Thymus (tissue), 11 donors: ENCODE data around the gene WFS1. TPM values are rescaled to one million over a fixed set of nuclear protein-coding genes. Genes with fewer than 3 reads are reported as not detected.

ENCODE experiments used
- DNase-seq, 9 donors: peaks; one replicate each; pipeline ENCODE4 v3.0.0-alpha.2; 2013; ENCODE audit warnings: low spot score in 9 of 9, low read depth in 6 of 9, missing footprints in 1 of 9
- H3K27ac ChIP-seq, 2 donors: one replicate each; pipeline ENCODE4 v1.5.1; 2013; ENCODE audit warnings: control low read depth in 1 of 2, low read depth in 1 of 2, low read length in 1 of 2, mild to moderate bottlenecking in 1 of 2, moderate library complexity in 1 of 2
- H3K27me3 ChIP-seq, 2 donors: one replicate each; pipeline ENCODE4 v1.5.1; 2013; ENCODE audit warnings: low read length in 1 of 2; ENCODE audit not compliant: control insufficient read depth in 2 of 2, insufficient read depth in 1 of 2
- H3K36me3 ChIP-seq, 2 donors: one replicate each; pipeline ENCODE4 v1.5.1; 2013; ENCODE audit warnings: low read length in 1 of 2, mild to moderate bottlenecking in 1 of 2, moderate library complexity in 1 of 2; ENCODE audit not compliant: control insufficient read depth in 2 of 2, insufficient read depth in 2 of 2
- H3K4me1 ChIP-seq, 2 donors: one replicate each; pipeline ENCODE4 v1.5.1; 2013; ENCODE audit warnings: low read length in 2 of 2; ENCODE audit not compliant: control insufficient read depth in 2 of 2, insufficient read depth in 2 of 2
- H3K4me3 ChIP-seq, 2 donors: one replicate each; pipeline ENCODE4 v1.5.1; 2013; ENCODE audit warnings: low read length in 2 of 2, control low read depth in 1 of 2, mild to moderate bottlenecking in 1 of 2
- H3K9me3 ChIP-seq, 2 donors: one replicate each; pipeline ENCODE4 v1.5.1; 2013; ENCODE audit warnings: low read length in 1 of 2, mild to moderate bottlenecking in 1 of 2; ENCODE audit not compliant: control insufficient read depth in 2 of 2, insufficient read depth in 1 of 2
- WGBS: extraction: QIAGEN DNeasy Blood & Tissue Kit; methylation state at CpG from one replicate; pipeline ENCODE4 v1.1.7; 2013; 5-methylcytosine and 5-hydroxymethylcytosine counted together
- polyA plus RNA-seq: library from polyadenylated mRNA; stranded (reverse); fragments of 200-250 nt; gene quantifications from one replicate; pipeline ENCODE4 v1.2.3, GENCODE V29; 2013
- total RNA-seq: library from RNA; stranded (reverse); fragments of 120-200 nt; gene quantifications from one replicate; pipeline ENCODE4 v1.2.4, GENCODE V29; 2013
- donor health status: healthy.

The WFS1 gene
- total and polyA plus RNA-seq, 2 donors, result 1.5 to 5.1 TPM

DNA sequence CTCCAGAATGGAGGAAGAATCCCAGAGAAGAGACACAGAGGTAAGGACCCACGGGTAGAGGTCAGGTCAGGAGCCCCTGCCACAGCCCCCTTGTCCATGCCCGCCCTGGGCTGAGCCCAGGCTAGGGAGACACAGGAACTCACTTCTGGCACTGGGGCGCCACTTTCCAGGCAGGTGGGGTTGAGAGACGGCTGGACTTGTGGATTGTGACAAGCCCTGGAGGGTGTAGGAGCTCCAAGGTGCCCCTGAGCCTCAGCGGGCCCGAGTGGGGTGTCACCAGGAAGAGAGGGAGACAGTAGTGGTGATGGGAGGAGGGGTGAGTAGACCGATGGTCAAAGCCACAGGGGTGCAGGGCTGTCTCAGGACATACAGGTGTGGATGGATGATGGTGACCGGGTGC, 58.9 kb downstream of the WFS1 start:
- H3K36me3 ChIP-seq, result no peaks in the 10 kb centered on the region
- H3K27ac ChIP-seq, result no peak overlapping the region
- H3K4me3 ChIP-seq, result no peak overlapping the region
- peaks cover 0 to 6% of the 10 kb centered on the region in 2 donors for H3K9me3 ChIP-seq
- 79% methylated on average over 8 of the region's 8 CpGs for WGBS
- no peaks in the 10 kb centered on the region for H3K4me1 ChIP-seq
- peaks cover 4 to 22% of the 10 kb centered on the region in 2 donors for H3K27me3 ChIP-seq
- DNase-seq, result no peak

- WGBS, result 84% methylated on average over 28 of the region's 28 CpGs
- DNase-seq, result no peak
- Histone ChIP-seq H3K9me3 (peaks cover 2 to 15% of the 10 kb centered on the region in 2 donors), H3K27ac (no peak overlapping the region), H3K27me3 (peaks cover 2 to 17% of the 10 kb centered on the region in 2 donors), H3K4me3 (no peak overlapping the region), H3K36me3 (no peaks in the 10 kb centered on the region), H3K4me1 (no peaks in the 10 kb centered on the region)
Measured at GRCh38 chr4:6329478-6330383, 60.1 kb downstream of the WFS1 start.

DNA sequence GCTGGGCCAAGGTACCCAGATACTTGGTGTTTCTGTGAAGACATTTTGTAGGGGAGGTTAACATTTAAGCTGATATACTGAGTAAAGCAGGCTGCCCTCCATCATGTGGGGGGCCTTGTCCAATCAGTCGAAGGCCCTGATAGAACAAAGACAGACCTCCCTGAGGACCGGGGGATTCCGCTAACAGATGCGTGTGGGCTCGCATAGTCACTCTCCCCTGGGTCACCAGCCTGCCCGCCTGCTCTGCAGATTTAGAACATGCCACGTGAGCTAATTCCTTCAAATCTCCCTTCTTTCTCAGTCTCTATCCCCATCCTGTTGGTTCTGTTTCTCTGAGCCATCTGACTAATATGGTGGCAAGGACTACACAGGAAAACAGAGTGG, 60.7 kb downstream of the WFS1 start:
- Histone ChIP-seq H3K27me3 (peaks cover 2 to 10% of the 10 kb centered on the region in 2 donors), H3K4me1 (no peaks in the 10 kb centered on the region), H3K27ac (no peak overlapping the region), H3K9me3 (peaks cover 2 to 15% of the 10 kb centered on the region in 2 donors), H3K36me3 (no peaks in the 10 kb centered on the region), H3K4me3 (no peak overlapping the region)
- WGBS, result 95% methylated on average over 7 of the region's 7 CpGs
- DNase-seq, result no peak

DNA sequence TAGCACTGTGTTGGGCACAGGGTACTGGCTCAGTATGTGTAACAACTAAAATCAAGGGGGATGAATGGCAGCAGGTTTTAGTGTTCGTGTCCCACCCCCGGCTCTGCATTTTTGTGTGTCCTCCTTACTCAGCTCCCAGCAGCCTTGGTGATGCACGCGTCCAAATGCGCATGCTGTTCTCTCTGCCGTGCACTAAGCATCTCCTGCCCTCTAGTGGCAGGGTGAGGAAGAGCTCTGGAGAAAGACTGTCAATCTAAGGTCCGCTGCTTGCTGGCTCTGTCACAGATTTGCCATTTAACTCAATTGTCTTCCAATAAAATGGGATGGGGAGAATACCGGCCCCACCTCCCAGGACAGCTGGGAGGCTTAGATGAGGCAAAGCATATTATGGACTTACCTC, 61.4 kb downstream of the WFS1 start:
- peaks cover 0 to 7% of the 10 kb centered on the region in 2 donors for H3K27me3 ChIP-seq
- 85% methylated on average over 8 of the region's 8 CpGs for WGBS

GRCh38 chr4:6331468-6331867, 61.8 kb downstream of the WFS1 start:
- H3K27me3 ChIP-seq, result peaks cover 0 to 7% of the 10 kb centered on the region in 2 donors
- no peaks in the 10 kb centered on the region for H3K36me3 ChIP-seq
- H3K9me3 ChIP-seq, result peaks cover 2 to 15% of the 10 kb centered on the region in 2 donors
- no peaks in the 10 kb centered on the region for H3K4me1 ChIP-seq
- H3K4me3 ChIP-seq, result no peak overlapping the region
- 92% methylated on average over 6 of the region's 6 CpGs for WGBS
- H3K27ac ChIP-seq, result no peak overlapping the region
- no peak for DNase-seq

More for the DNA sequence above, 61.4 kb downstream of the WFS1 start:
- no peaks in the 10 kb centered on the region for H3K4me1 ChIP-seq
- H3K36me3 ChIP-seq, result no peaks in the 10 kb centered on the region
- H3K9me3 ChIP-seq, result peaks cover 2 to 15% of the 10 kb centered on the region in 2 donors
- peak in 2 of 9 donors; percentile 6 to 9 for DNase-seq
- H3K4me3 ChIP-seq, result no peak overlapping the region
- no peak overlapping the region for H3K27ac ChIP-seq

DNA sequence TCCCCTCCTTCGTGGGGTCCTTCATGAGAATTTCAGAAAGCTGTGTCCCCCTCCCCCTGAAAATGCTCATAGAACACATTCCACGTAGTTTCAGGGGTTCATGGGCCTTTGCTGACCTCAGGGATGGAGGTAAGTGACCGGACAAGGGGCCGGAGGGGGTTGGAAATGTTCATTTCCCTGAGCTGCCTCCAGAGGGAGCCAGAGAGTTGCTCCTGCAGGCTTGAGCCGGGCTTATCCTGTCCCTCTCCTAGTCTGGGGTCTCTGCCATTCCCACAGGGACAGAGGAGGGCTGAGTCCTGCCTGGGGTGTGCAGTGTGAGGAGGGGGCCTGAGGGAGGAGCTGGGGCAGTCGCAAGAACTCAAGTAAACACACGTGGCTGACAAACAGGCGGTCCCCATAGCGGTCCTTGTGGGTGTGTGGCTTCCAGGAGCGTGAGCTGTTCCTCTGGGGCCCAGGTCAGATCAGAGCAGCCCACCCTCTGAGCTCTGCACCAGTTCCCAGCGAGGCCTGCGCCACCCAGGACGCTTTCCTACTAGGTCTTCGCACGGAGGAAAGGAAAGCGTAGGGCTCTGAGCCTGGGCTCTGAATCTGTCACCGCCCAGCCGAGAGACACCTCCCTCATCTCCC, 62.5 kb downstream of the WFS1 start:
- WGBS, result 50% methylated on average over 18 of the region's 18 CpGs
- no peak overlapping the region for H3K4me3 ChIP-seq

DNA sequence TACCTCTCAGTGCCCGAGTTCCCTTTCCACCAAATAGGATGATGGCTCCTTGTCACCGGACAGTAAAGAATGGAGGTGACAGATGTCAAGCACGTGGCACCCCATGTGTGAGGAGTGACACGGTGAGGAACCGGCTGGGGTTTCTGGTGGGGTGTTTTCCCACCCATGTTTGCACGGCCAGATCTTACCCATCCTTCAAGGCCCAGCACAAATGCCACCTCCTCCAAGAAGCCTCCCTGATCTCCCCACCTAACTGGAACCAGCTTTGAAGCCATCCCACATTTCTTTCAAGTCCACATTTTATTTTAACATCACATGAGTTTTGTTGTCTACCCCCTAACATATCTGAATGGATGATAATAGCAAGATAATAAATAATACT, 63.0 kb downstream of the WFS1 start:
- WGBS, result 77% methylated on average over 6 of the region's 6 CpGs
- Histone ChIP-seq H3K27ac (no peak overlapping the region), H3K4me3 (no peak overlapping the region), H3K36me3 (no peaks in the 10 kb centered on the region), H3K27me3 (peaks cover 3 to 10% of the 10 kb centered on the region in 2 donors), H3K4me1 (no peaks in the 10 kb centered on the region), H3K9me3 (peaks cover 2 to 15% of the 10 kb centered on the region in 2 donors)
- no peak for DNase-seq

More for the DNA sequence above, 62.5 kb downstream of the WFS1 start:
- peak in 2 of 9 donors; percentile 8 to 10 for DNase-seq
- Histone ChIP-seq H3K27me3 (peaks cover 0 to 8% of the 10 kb centered on the region in 2 donors), H3K4me1 (no peaks in the 10 kb centered on the region), H3K9me3 (peaks cover 2 to 15% of the 10 kb centered on the region in 2 donors), H3K36me3 (no peaks in the 10 kb centered on the region), H3K27ac (no peak overlapping the region)

DNA sequence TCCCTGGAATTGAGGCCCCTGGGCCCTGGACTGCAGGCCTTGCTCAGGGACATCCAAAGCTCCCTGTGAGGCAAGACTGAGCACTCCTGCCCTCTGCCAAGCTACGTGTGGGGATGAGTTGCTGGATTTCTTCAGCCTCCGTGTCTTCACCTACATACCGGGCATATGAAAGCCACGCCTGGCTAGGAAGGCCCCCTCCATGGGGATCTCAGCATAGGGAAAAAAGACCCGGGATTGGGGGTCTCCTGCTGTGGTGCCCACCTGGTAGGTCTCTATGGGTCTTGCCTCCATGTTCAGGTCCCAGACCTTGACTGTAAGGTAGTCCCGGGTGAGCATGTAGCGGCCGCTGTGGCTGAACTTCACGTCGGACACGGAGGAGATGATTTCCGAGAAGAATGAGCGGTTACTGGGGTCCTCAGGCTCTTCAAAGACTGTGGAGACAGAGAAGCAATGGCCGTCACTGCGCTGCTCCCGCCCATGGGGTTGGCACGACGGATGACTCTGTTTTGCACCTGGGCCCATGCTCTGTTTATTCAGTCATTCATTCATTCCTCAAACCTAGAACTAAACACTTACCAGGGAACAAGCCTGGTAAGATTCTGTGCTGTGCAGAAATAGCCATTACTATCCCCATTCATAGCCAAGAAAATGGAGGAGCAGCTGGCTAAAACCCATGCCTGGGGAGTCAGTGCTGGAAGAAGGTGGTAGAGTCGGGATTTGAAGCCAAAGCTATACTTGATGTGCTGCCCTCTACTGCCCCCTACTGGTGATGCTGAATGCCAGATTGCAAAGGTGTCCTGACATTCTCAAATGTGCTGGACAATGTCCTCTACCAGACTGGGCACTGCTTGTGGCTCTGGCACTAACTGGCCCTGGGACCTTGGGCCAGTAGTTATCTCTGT, 63.9 kb downstream of the WFS1 start:
- 89% methylated on average over 19 of the region's 19 CpGs for WGBS
- no peaks in the 10 kb centered on the region for H3K4me1 ChIP-seq
- H3K27me3 ChIP-seq, result peaks cover 3 to 15% of the 10 kb centered on the region in 2 donors
- H3K4me3 ChIP-seq, result no peak overlapping the region
- H3K27ac ChIP-seq, result no peak overlapping the region
- peaks cover 2 to 15% of the 10 kb centered on the region in 2 donors for H3K9me3 ChIP-seq
- no peaks in the 10 kb centered on the region for H3K36me3 ChIP-seq
- no peak for DNase-seq
